GM12801 (cell line): ENCODE results near the gene TENM4.

Experiments
- CTCF ChIP-seq: IDR thresholded peaks from one replicate; pipeline ENCODE4 v1.5.1; 2011; ENCODE audit warnings: control low read depth; ENCODE audit not compliant: insufficient read length; ENCODE audit errors: extremely low read depth

The TENM4 gene

GRCh38 chr11:78689585-78690153, 751.2 kb downstream of the TENM4 start:
- no peak for TF ChIP-seq CTCF

- no peak for TF ChIP-seq CTCF
These were observed 751.7 kb downstream of the TENM4 start for GRCh38 chr11:78689101-78689500.

GRCh38 chr11:78688460-78688859, 752.4 kb downstream of the TENM4 start:
- TF ChIP-seq CTCF: no peak

- TF ChIP-seq CTCF: no peak
These were observed 755.7 kb downstream of the TENM4 start for GRCh38 chr11:78685156-78685555.

- TF ChIP-seq CTCF: no peak
These were observed 756.5 kb downstream of the TENM4 start for GRCh38 chr11:78684377-78684776.

GRCh38 chr11:78683774-78684173, 757.1 kb downstream of the TENM4 start:
- TF ChIP-seq CTCF: no peak

GRCh38 chr11:78676026-78676557, 764.7 kb downstream of the TENM4 start:
- no peak for TF ChIP-seq CTCF
